ENCODE data around the gene MARCHF10. TPM values are rescaled to one million over a fixed set of nuclear protein-coding genes. Genes with fewer than 3 reads are reported as not detected.

The MARCHF10 gene
- total and polyA plus RNA-seq, 2 of the 4 experiments (the other 2 are of a cell fraction): 0.18 to 0.74 TPM

DNA sequence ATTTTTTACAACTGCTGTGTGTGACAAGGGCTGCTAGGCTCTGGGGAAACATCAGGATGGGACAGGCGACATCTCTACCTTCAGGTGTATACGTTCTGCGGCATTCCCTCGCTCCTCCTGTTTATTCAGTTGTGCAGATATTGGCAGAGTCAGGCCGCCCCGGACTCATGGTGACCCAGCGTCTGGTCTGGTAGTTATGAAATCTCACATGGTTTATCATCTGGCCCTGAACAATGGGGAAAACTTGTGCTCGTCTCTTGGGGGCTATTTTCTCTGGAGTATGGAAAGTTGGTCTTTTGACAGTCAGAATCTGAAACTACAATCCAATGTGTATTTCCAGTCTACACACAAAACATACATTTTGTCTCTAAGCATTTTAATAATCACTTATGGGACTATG is 3.3 kb downstream of the MARCHF10 start:
- Histone ChIP-seq H2AK9ac (replicated peaks; ENCODE audit: low read depth, low read length, poor library complexity) (no peak overlapping the region), H4K8ac (ENCODE audit: low read depth in 2 of 2, low read length in 2 of 2) (no peak overlapping the region; a peak in 1 of 4 replicates), H3K27ac (ENCODE audit: insufficient read depth, low read length) (no peak overlapping the region), H4K20me1 (ENCODE audit: insufficient read depth, low read length) (no peaks in the 10 kb centered on the region), H3K4ac (ENCODE audit: low read depth, low read length) (peak overlapping the region; percentile 10; the same call in 1 of the 2 replicates), H2BK120ac (ENCODE audit: low read depth, low read length) (no peak overlapping the region; the same call in 1 of the 2 replicates), H3K18ac (ENCODE audit: low read depth, low read length) (no peak overlapping the region), H2AFZ (replicated peaks; ENCODE audit: low read length, poor library complexity) (no peak overlapping the region), H3K9me1 (ENCODE audit: insufficient read depth, low read length) (no peaks in the 10 kb centered on the region), H3K4me1 (ENCODE audit: control insufficient read depth, insufficient read depth, low read length) (peaks cover 13% of the 10 kb centered on the region; the same call in 1 of the 2 replicates), H2BK5ac (ENCODE audit: low read depth, low read length, poor library complexity, severe bottlenecking) (peak overlapping the region; percentile 46), H3K36me3 (ENCODE audit: control insufficient read depth, insufficient read depth, low read length) (no peaks in the 10 kb centered on the region), H4K91ac (ENCODE audit: insufficient read depth, low read depth, low read length) (no peak overlapping the region), H2AK5ac (ENCODE audit: low read depth, low read length) (no peak overlapping the region), H4K5ac (ENCODE audit: low read depth, low read length) (no peak overlapping the region), H3K56ac (ENCODE audit: extremely low read depth, insufficient read depth, low read length) (no peak overlapping the region), H3K27me3 (ENCODE audit: control insufficient read depth, insufficient read depth, low read length) (no peaks in the 10 kb centered on the region), H2BK20ac (ENCODE audit: low read depth, low read length) (0 out of 2 replicates have a peak overlapping the region, but pooled peaks have one; percentile 5), H3K4me2 (ENCODE audit: low read depth, low read length) (no peak overlapping the region), H3K9ac (ENCODE audit: low read depth, low read length) (no peak overlapping the region), H2BK15ac (ENCODE audit: low read depth, low read length) (peak overlapping the region; percentile 32; the same call in 1 of the 3 replicates), H3K23ac (ENCODE audit: low read depth, low read length) (no peak overlapping the region), H3K79me1 (ENCODE audit: low read depth in 1 of 2, low read length in 2 of 2) (no peaks in the 10 kb centered on the region), H3K14ac (replicated peaks; ENCODE audit: low read depth, low read length) (no peak overlapping the region), H3K4me3 (ENCODE audit: insufficient read depth, low read depth, low read length) (no peak overlapping the region), H3K9me3 (ENCODE audit: control insufficient read depth, insufficient read depth, low read length) (no peaks in the 10 kb centered on the region)
- ChIA-PET CTCF (no interaction called here), POLR2A (ENCODE audit: unreplicated experiment) (no interaction called here)
- BruUV-seq (replicated peaks): no TSS peak
- dilution Hi-C loops (cut with HindIII; ENCODE audit: low sequenced_read_pairs, unreplicated experiment) (no loop called here), in situ Hi-C loops (cut with MboI; ENCODE audit: low sequenced_read_pairs) (no loop called here), intact Hi-C loops (cut with micrococcal nuclease) (no loop called here)
- TF ChIP-seq BHLHE40 (IDR thresholded peaks at IDR 0.05; ENCODE audit: low read depth, low read length): peak; percentile 16; the same call in 1 of the 2 replicates
- TF ChIP-seq CHD1 (IDR thresholded peaks at IDR 0.05; ENCODE audit: low read depth, low read length): no peak
- peak; percentile 86 for TF ChIP-seq FOS (IDR thresholded peaks at IDR 0.05; ENCODE audit: low read depth, low read length)
- TF ChIP-seq, protein P1, sequence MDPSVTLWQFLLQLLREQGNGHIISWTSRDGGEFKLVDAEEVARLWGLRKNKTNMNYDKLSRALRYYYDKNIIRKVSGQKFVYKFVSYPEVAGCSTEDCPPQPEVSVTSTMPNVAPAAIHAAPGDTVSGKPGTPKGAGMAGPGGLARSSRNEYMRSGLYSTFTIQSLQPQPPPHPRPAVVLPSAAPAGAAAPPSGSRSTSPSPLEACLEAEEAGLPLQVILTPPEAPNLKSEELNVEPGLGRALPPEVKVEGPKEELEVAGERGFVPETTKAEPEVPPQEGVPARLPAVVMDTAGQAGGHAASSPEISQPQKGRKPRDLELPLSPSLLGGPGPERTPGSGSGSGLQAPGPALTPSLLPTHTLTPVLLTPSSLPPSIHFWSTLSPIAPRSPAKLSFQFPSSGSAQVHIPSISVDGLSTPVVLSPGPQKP (IDR thresholded peaks at IDR 0.05; ENCODE audit: borderline replicate concordance, low read depth, low read length): no peak
- TF ChIP-seq CEBPB (IDR thresholded peaks at IDR 0.05; ENCODE audit: low read depth, low read length): peak; percentile 75
- TF ChIP-seq, protein P2, sequence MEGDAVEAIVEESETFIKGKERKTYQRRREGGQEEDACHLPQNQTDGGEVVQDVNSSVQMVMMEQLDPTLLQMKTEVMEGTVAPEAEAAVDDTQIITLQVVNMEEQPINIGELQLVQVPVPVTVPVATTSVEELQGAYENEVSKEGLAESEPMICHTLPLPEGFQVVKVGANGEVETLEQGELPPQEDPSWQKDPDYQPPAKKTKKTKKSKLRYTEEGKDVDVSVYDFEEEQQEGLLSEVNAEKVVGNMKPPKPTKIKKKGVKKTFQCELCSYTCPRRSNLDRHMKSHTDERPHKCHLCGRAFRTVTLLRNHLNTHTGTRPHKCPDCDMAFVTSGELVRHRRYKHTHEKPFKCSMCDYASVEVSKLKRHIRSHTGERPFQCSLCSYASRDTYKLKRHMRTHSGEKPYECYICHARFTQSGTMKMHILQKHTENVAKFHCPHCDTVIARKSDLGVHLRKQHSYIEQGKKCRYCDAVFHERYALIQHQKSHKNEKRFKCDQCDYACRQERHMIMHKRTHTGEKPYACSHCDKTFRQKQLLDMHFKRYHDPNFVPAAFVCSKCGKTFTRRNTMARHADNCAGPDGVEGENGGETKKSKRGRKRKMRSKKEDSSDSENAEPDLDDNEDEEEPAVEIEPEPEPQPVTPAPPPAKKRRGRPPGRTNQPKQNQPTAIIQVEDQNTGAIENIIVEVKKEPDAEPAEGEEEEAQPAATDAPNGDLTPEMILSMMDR (conservative IDR thresholded peaks at IDR 0.05; ENCODE audit: low read depth, low read length): no peak
- TF ChIP-seq NFE2L2 (IDR thresholded peaks at IDR 0.05; ENCODE audit: low read depth, low read length): peak; percentile 75
- ATAC-seq (ENCODE audit: low read depth) (peak; percentile 74), DNase-seq (peak; percentile 75)
- WGBS, 2 experiments (ENCODE audit: extremely low coverage in 2 of 2, insufficient read length in 1 of 2): 93% methylated on average over 3 of the region's 8 CpGs; no CpG with 5 or more reads in 1 of the 2 experiments

Data from IMR-90 (cell line).